Hepatocyte (in vitro differentiated cells): ENCODE results near the gene AKAP13. TPM values are rescaled to one million over a fixed set of nuclear protein-coding genes. Genes with fewer than 3 reads are reported as not detected.

Experiments
- DNase-seq: peaks from one replicate; pipeline ENCODE4 v3.0.0-alpha.2; 2016; ENCODE audit warnings: low spot score
- H2AFZ ChIP-seq: fragments of 200-600 bp; sonication (generic); 2 replicates; pipeline ENCODE4 v1.6.0; 2016; ENCODE audit warnings: antibody characterized with exemption, mild to moderate bottlenecking
- H3K27ac ChIP-seq: fragments of 200-600 bp; sonication (generic); 2 replicates; pipeline ENCODE4 v1.5.1; 2016; ENCODE audit warnings: mild to moderate bottlenecking
- H3K27me3 ChIP-seq: fragments of 200-600 bp; sonication (generic); 2 replicates; pipeline ENCODE4 v1.6.1; 2016
- H3K36me3 ChIP-seq: fragments of 200-600 bp; sonication (generic); replicated peaks from 2 replicates; pipeline ENCODE4 v1.5.1; 2016; ENCODE audit warnings: low read depth; ENCODE audit not compliant: insufficient read depth
- H3K4me1 ChIP-seq: fragments of 200-600 bp; sonication (generic); 2 replicates; pipeline ENCODE4 v1.5.1; 2016; ENCODE audit warnings: mild to moderate bottlenecking, moderate library complexity; ENCODE audit not compliant: insufficient read depth
- H3K4me2 ChIP-seq: fragments of 200-600 bp; sonication (generic); 2 replicates; pipeline ENCODE4 v1.6.0; 2016
- H3K4me3 ChIP-seq: fragments of 200-600 bp; sonication (generic); 2 replicates; pipeline ENCODE4 v1.5.1; 2016; ENCODE audit warnings: mild to moderate bottlenecking
- H3K79me2 ChIP-seq: fragments of 200-600 bp; sonication (generic); 2 replicates; pipeline ENCODE4 v1.6.0; 2017; ENCODE audit warnings: mild to moderate bottlenecking
- H3K9me2 ChIP-seq: fragments of 200-600 bp; sonication (generic); replicated peaks from 2 replicates; pipeline ENCODE4 v1.6.0; 2017; ENCODE audit warnings: mild to moderate bottlenecking; ENCODE audit not compliant: insufficient read depth
- H3K9me3 ChIP-seq: fragments of 200-600 bp; sonication (generic); 2 replicates; pipeline ENCODE4 v1.5.1; 2016; ENCODE audit warnings: low read depth, mild to moderate bottlenecking
- H4K20me1 ChIP-seq: fragments of 200-600 bp; sonication (generic); 2 replicates; pipeline ENCODE4 v1.6.0; 2016; ENCODE audit warnings: mild to moderate bottlenecking; ENCODE audit not compliant: insufficient read depth, poor library complexity, severe bottlenecking
- CTCF ChIP-seq: fragments of 200-600 bp; sonication (generic); IDR thresholded peaks from 2 replicates; pipeline ENCODE4 v1.5.1; 2016; ENCODE audit warnings: antibody characterized with exemption, mild to moderate bottlenecking; ENCODE audit not compliant: poor library complexity
- EZH2 ChIP-seq: fragments of 200-600 bp; sonication (generic); IDR thresholded peaks from 2 replicates; pipeline ENCODE4 v1.6.1; 2016; ENCODE audit warnings: antibody characterized with exemption, mild to moderate bottlenecking, borderline replicate concordance
- EZH2phosphoT487 ChIP-seq: fragments of 200-600 bp; sonication (generic); IDR thresholded peaks from one replicate; pipeline ENCODE4 v1.6.1; 2018; ENCODE audit warnings: antibody characterized with exemption, mild to moderate bottlenecking, low read depth, moderate library complexity; ENCODE audit not compliant: unreplicated experiment, severe bottlenecking
- WGBS: methylation state at CpG from one replicate; pipeline ENCODE4 v1.1.6; 2016; ENCODE audit warnings: low lambda C conversion rate; ENCODE audit errors: missing lambda C conversion rate; 5-methylcytosine and 5-hydroxymethylcytosine counted together
- polyA plus RNA-seq: library from polyadenylated mRNA; unstranded; fragments of >200 nt; fragmentation: Nextera tagmentation; extraction: Ambion mirVana; gene quantifications from 2 replicates; pipeline ENCODE4 v1.2.1, GENCODE V29; 2016
- total RNA-seq: library from RNA; depleted of rRNA; stranded (reverse); fragments of >200 nt; gene quantifications from 2 replicates; pipeline ENCODE4 v1.2.3, GENCODE V29; 2014

AKAP13 gene
- total and polyA plus RNA-seq, 2 experiments from 2014 or later: 55.6 to 80.9 TPM

GRCh38 chr15:85422607-85423006 is 42.2 kb downstream of the AKAP13 start:
- H2AFZ ChIP-seq: no peak overlapping the region
- peaks cover 7% of the 10 kb centered on the region for H3K4me1 ChIP-seq
- TF ChIP-seq EZH2 (no peak), EZH2phosphoT487 (no peak), CTCF (no peak)
- no peaks in the 10 kb centered on the region for H3K9me2 ChIP-seq
- peaks cover 97% of the 10 kb centered on the region for H3K79me2 ChIP-seq
- 87% methylated on average over 2 of the region's 2 CpGs for WGBS
- peaks cover 54% of the 10 kb centered on the region for H4K20me1 ChIP-seq
- no peak overlapping the region for H3K27ac ChIP-seq
- DNase-seq: no peak
- no peaks in the 10 kb centered on the region for H3K27me3 ChIP-seq
- no peaks in the 10 kb centered on the region for H3K9me3 ChIP-seq
- H3K4me3 ChIP-seq: no peak overlapping the region
- H3K4me2 ChIP-seq: no peak overlapping the region
- no peaks in the 10 kb centered on the region for H3K36me3 ChIP-seq

GRCh38 chr15:85423256-85423655 is 42.9 kb downstream of the AKAP13 start:
- Histone ChIP-seq H3K27ac (no peak overlapping the region), H3K9me2 (no peaks in the 10 kb centered on the region), H3K4me1 (peaks cover 7% of the 10 kb centered on the region), H3K79me2 (peaks cover 97% of the 10 kb centered on the region), H2AFZ (no peak overlapping the region), H3K27me3 (no peaks in the 10 kb centered on the region), H4K20me1 (peaks cover 53% of the 10 kb centered on the region), H3K4me2 (no peak overlapping the region), H3K4me3 (no peak overlapping the region), H3K36me3 (no peaks in the 10 kb centered on the region), H3K9me3 (no peaks in the 10 kb centered on the region)
- TF ChIP-seq CTCF (no peak), EZH2phosphoT487 (no peak), EZH2 (no peak)
- no peak for DNase-seq

GRCh38 chr15:85424154-85424553 is 43.8 kb downstream of the AKAP13 start:
- Histone ChIP-seq H2AFZ (no peak overlapping the region), H3K79me2 (peaks cover 97% of the 10 kb centered on the region), H3K4me1 (peaks cover 7% of the 10 kb centered on the region), H3K36me3 (no peaks in the 10 kb centered on the region), H4K20me1 (peaks cover 48% of the 10 kb centered on the region), H3K4me2 (no peak overlapping the region), H3K27me3 (no peaks in the 10 kb centered on the region), H3K9me2 (no peaks in the 10 kb centered on the region), H3K27ac (no peak overlapping the region), H3K9me3 (no peaks in the 10 kb centered on the region), H3K4me3 (no peak overlapping the region)
- no peak for DNase-seq
- 89% methylated on average over 1 of the region's 1 CpG for WGBS
- no peak for TF ChIP-seq EZH2
- no peak for TF ChIP-seq CTCF
- no peak for TF ChIP-seq EZH2phosphoT487

GRCh38 chr15:85426481-85426880 is 46.1 kb downstream of the AKAP13 start:
- TF ChIP-seq EZH2: no peak
- TF ChIP-seq CTCF: no peak
- TF ChIP-seq EZH2phosphoT487: no peak

More at GRCh38 chr15:85426481-85426880, 46.1 kb downstream of the AKAP13 start:
- peaks cover 7% of the 10 kb centered on the region for H3K4me1 ChIP-seq
- no peak overlapping the region for H3K4me2 ChIP-seq
- no peaks in the 10 kb centered on the region for H3K9me2 ChIP-seq
- H3K27ac ChIP-seq: no peak overlapping the region
- peaks cover 100% of the 10 kb centered on the region for H3K79me2 ChIP-seq
- H3K36me3 ChIP-seq: no peaks in the 10 kb centered on the region
- H3K27me3 ChIP-seq: no peaks in the 10 kb centered on the region
- DNase-seq: no peak
- no peak overlapping the region for H2AFZ ChIP-seq
- H3K9me3 ChIP-seq: no peaks in the 10 kb centered on the region
- peaks cover 38% of the 10 kb centered on the region for H4K20me1 ChIP-seq
- H3K4me3 ChIP-seq: no peak overlapping the region
- WGBS: 100% methylated on average over 1 of the region's 1 CpG
